Activated T-helper 1 cell treated with anti-CD3 and anti-CD28 coated beads, Interleukin-12 subunit alpha, Interleukin-12 subunit beta, Interleukin-2, Interleukin-4 antibody, amounts not matched to agents 30 ng/mL and 10 ng/mL and 1 ng/mL, durations not matched to agents 14 hours and 24 hours and 36 hours (primary cell): Measurements from ENCODE around the gene SMAD3. TPM values are rescaled to one million over a fixed set of nuclear protein-coding genes. Genes with fewer than 3 reads are reported as not detected.

Source experiments
- DNase-seq: peaks from one replicate; pipeline ENCODE4 v3.0.0; 2021; ENCODE audit warnings: low spot score
- H3K27ac Mint-ChIP-seq: one replicate; pipeline ENCODE4 v1.8.0; 2021; ENCODE audit warnings: mild to moderate bottlenecking, mixed read lengths
- H3K27me3 Mint-ChIP-seq: one replicate; pipeline ENCODE4 v1.8.0; 2022; ENCODE audit warnings: mild to moderate bottlenecking, moderate library complexity, mixed read lengths; ENCODE audit not compliant: insufficient read depth
- H3K36me3 Mint-ChIP-seq: one replicate; pipeline ENCODE4 v1.8.0; 2021; ENCODE audit warnings: low read depth, mixed read lengths
- H3K4me1 Mint-ChIP-seq: one replicate; pipeline ENCODE4 v1.8.0; 2021; ENCODE audit warnings: low read depth, mixed read lengths
- H3K4me3 Mint-ChIP-seq: one replicate; pipeline ENCODE4 v1.8.0; 2021; ENCODE audit warnings: mild to moderate bottlenecking, moderate library complexity, mixed read lengths
- H3K9me3 Mint-ChIP-seq: one replicate; pipeline ENCODE4 v1.8.0; 2021; ENCODE audit warnings: mixed read lengths
- intact Hi-C: fragments of 100-400 bp; cut with micrococcal nuclease; formaldehyde crosslinking; loops from one replicate; pipeline ENCODE4 v1.15.1; 2024
- total RNA-seq: library from RNA; stranded (reverse); gene quantifications from 2 replicates; pipeline ENCODE4 v1.2.3, GENCODE V29; 2022

The SMAD3 gene
- total RNA-seq, 1 donor from 2014 or later, result 80.4 TPM

GRCh38 chr15:67109141-67110034, 44.0 kb downstream of the SMAD3 start:
- intact Hi-C loops, result no loop called here
- H3K9me3 Mint-ChIP-seq, result peaks cover 16% of the 10 kb centered on the region
- peak overlapping the region; percentile 82 for H3K27ac Mint-ChIP-seq
- no peaks in the 10 kb centered on the region for H3K27me3 Mint-ChIP-seq
- DNase-seq, result no peak
- no peak overlapping the region for H3K4me3 Mint-ChIP-seq
- peaks cover 91% of the 10 kb centered on the region for H3K4me1 Mint-ChIP-seq
- peaks cover 62% of the 10 kb centered on the region for H3K36me3 Mint-ChIP-seq

DNA sequence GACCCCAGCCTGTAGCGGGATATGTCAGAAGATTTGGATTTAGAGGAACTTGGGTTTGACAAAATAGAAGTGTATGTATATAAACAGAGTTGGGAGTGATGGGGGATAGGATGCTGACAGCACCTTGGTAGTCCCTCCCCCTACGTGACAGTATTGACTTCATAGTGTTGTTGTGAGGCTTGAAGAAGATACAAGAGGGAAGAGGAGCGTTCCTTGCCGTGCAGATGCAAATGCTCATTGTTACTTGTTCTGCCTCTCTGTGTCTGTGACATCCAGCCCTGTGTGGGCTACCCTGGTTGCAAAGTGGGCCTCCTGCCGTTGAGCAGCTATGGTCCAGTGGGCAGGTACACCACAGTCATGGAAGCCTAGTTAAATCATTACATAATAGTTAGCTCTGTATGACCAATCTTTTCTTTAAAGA, 45.0 kb downstream of the SMAD3 start:
- Mint-ChIP-seq H3K4me1 (peaks cover 93% of the 10 kb centered on the region), H3K36me3 (peaks cover 60% of the 10 kb centered on the region), H3K4me3 (peak overlapping the region; percentile 40), H3K9me3 (peaks cover 16% of the 10 kb centered on the region), H3K27ac (peak overlapping the region; percentile 84), H3K27me3 (no peaks in the 10 kb centered on the region)
- no peak for DNase-seq
- intact Hi-C loops, result no loop called here

- Mint-ChIP-seq H3K4me1 (peaks cover 93% of the 10 kb centered on the region), H3K9me3 (peaks cover 16% of the 10 kb centered on the region), H3K36me3 (peaks cover 58% of the 10 kb centered on the region), H3K27me3 (no peaks in the 10 kb centered on the region), H3K27ac (peak overlapping the region; percentile 31), H3K4me3 (peak overlapping the region; percentile 55)
- intact Hi-C loops, result no loop called here
- DNase-seq, result no peak
Measured at GRCh38 chr15:67110958-67111864, 45.8 kb downstream of the SMAD3 start.

DNA sequence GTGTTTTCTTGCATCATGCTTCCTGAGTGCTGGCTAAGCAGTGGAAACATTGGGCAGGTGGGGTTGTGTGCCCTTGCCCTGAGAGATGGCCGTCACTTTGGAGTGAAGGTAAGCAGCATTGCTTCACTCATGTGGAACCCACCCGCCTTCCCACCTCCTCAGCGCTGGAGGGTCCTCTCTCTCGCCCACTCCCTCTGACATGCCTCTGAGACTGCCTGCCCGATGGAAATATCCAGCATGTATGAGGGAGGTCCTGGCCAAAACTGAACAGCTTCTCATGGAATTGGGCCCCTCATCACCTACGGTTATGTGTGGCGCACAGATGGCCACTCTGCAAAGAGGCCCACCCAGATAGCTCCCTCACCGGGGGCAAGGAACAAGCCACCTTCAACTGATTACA, 48.6 kb downstream of the SMAD3 start:
- intact Hi-C loops, result no loop called here
- peak overlapping the region; percentile 97 for H3K27ac Mint-ChIP-seq
- H3K4me1 Mint-ChIP-seq, result peaks cover 94% of the 10 kb centered on the region
- peaks cover 63% of the 10 kb centered on the region for H3K36me3 Mint-ChIP-seq
- H3K27me3 Mint-ChIP-seq, result no peaks in the 10 kb centered on the region
- peak overlapping the region; percentile 19 for H3K4me3 Mint-ChIP-seq
- peaks cover 19% of the 10 kb centered on the region for H3K9me3 Mint-ChIP-seq
- DNase-seq, result no peak

DNA sequence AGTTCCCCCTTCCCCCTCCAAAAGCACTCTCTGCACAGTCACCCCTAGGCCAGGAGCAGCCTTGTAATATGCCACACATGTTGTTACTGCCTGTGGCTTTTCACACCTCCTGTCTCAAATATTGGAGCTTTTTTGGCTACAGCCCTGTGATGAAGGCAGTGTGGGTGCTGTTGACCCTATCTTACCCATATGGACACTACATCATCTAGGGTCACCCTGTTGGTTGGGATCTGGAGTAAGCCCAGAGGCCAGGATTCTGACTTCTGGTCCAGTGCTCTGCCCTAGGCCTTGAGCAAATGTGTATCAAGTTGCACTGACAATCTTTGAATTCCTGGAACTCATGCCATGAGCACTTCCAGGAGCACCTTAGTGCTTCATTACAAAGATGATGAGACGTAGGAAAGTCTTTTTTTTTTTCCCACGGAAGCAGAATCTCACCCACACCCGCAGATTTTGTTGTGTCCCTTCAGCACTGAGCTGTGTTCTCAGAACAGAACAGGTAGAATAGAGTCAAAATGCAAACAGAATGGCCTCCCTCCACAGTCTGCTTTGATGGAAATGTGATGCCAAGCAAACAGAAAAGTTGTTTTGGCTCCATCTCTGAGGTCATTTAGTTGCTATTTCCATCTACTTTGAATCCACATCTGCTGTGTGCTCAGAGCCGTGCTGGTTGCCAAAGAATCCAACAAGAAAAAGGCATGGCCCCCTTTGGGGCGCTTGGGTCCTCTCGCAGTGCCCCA, 49.6 kb downstream of the SMAD3 start:
- H3K4me1 Mint-ChIP-seq, result peaks cover 95% of the 10 kb centered on the region
- peak overlapping the region; percentile 38 for H3K4me3 Mint-ChIP-seq
- intact Hi-C loops, result loop anchor here (1.0 kb wide), 3 partner anchors 13 to 33 kb away; no protein-coding TSS in a partner anchor
- peaks cover 20% of the 10 kb centered on the region for H3K9me3 Mint-ChIP-seq
- H3K36me3 Mint-ChIP-seq, result peaks cover 68% of the 10 kb centered on the region
- no peaks in the 10 kb centered on the region for H3K27me3 Mint-ChIP-seq
- peak overlapping the region; percentile 97 for H3K27ac Mint-ChIP-seq
- DNase-seq, result no peak

DNA sequence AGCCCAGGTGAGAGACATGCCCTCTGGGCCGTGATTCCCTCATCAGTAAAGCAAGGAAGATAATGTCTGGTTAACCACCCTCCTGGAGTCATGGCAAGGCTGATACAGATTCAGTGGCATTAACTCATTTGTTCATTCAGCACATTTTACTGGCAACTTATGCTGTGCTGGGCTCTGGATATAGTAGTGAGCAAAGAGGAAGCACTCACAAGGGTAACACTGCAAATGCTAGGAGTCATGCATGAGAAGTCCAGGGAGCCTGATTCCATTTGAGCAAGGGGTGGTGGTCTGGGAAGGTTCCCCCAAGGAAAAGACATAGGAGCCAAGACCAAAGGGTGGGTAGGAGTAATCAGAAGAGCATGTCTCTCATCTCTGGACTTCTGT, 50.2 kb downstream of the SMAD3 start:
- peaks cover 15% of the 10 kb centered on the region for H3K9me3 Mint-ChIP-seq
- H3K4me3 Mint-ChIP-seq, result peak overlapping the region; percentile 38
- H3K27ac Mint-ChIP-seq, result peak overlapping the region; percentile 97
- no peak for DNase-seq
- intact Hi-C loops, result loop anchor here (1.0 kb wide), 3 partner anchors 13 to 33 kb away; no protein-coding TSS in a partner anchor
- peaks cover 65% of the 10 kb centered on the region for H3K36me3 Mint-ChIP-seq
- no peaks in the 10 kb centered on the region for H3K27me3 Mint-ChIP-seq
- H3K4me1 Mint-ChIP-seq, result peaks cover 95% of the 10 kb centered on the region

- Mint-ChIP-seq H3K4me1 (peaks cover 95% of the 10 kb centered on the region), H3K27ac (peak overlapping the region; percentile 97), H3K4me3 (peak overlapping the region; percentile 50), H3K9me3 (peaks cover 5% of the 10 kb centered on the region), H3K36me3 (peaks cover 59% of the 10 kb centered on the region), H3K27me3 (no peaks in the 10 kb centered on the region)
- intact Hi-C loops, result no loop called here
- no peak for DNase-seq
Measured at GRCh38 chr15:67116742-67117141, 51.3 kb downstream of the SMAD3 start.

GRCh38 chr15:67117370-67117769, 52.0 kb downstream of the SMAD3 start:
- H3K4me3 Mint-ChIP-seq, result peak overlapping the region; percentile 50
- intact Hi-C loops, result no loop called here
- no peak for DNase-seq
- peak overlapping the region; percentile 97 for H3K27ac Mint-ChIP-seq
- no peaks in the 10 kb centered on the region for H3K27me3 Mint-ChIP-seq
- peaks cover 99% of the 10 kb centered on the region for H3K4me1 Mint-ChIP-seq
- peaks cover 4% of the 10 kb centered on the region for H3K9me3 Mint-ChIP-seq
- H3K36me3 Mint-ChIP-seq, result peaks cover 57% of the 10 kb centered on the region

DNA sequence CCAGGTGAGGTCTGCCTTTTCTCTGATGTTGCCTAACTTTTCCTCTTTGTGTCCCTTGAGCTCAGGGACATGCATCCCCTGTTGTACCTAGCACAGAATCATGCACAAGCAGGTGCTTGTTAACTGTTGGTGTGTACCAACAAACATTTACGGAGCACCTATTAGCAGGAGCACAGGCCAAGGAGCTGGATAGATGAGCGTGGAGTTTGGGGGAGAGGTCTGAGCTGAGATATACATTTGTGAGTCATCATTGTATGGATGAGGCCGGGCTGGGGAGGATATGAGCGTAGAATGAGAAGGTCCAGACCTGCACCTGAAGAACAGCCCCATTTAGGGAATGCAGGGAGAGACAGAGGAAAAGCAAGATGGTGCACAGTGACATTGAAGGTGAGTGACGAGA, 53.4 kb downstream of the SMAD3 start:
- DNase-seq, result no peak
- peaks cover 96% of the 10 kb centered on the region for H3K4me1 Mint-ChIP-seq
- peak overlapping the region; percentile 97 for H3K27ac Mint-ChIP-seq
- intact Hi-C loops, result no loop called here
- peaks cover 50% of the 10 kb centered on the region for H3K36me3 Mint-ChIP-seq
- H3K27me3 Mint-ChIP-seq, result no peaks in the 10 kb centered on the region
- H3K4me3 Mint-ChIP-seq, result peak overlapping the region; percentile 65
- peaks cover 4% of the 10 kb centered on the region for H3K9me3 Mint-ChIP-seq

DNA sequence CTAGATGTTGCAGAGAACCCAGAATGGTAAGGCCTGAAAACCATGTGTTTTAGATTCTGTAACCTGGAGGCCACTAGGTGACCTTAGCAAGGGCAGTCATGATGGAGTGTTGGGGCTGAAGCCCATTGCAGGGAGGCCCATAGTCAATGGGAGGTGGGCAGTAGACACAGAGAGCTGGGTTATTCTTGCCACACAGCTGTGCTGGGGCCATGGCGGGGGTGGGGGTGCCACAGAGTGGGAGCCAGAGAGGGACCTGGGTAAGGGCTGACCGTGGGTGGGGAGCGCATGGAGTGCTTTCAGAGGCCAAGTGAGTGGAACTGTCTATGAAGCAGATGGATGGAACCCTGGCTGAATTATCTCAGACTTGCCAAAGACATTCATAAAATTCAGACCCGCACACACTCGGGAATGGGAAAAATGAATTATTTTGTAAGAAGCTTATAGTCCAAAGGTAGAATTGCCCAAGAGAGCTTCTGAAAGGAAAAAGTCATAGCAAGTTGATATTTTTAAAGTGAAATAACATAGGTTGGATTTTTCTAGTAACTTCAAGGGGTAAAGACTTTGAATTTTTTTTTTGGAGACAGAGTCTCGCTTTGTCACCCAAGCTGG, 53.9 kb downstream of the SMAD3 start:
- H3K27ac Mint-ChIP-seq, result peak overlapping the region; percentile 97
- peak overlapping the region; percentile 65 for H3K4me3 Mint-ChIP-seq
- H3K9me3 Mint-ChIP-seq, result peaks cover 4% of the 10 kb centered on the region
- H3K4me1 Mint-ChIP-seq, result peaks cover 96% of the 10 kb centered on the region
- intact Hi-C loops, result no loop called here
- peaks cover 50% of the 10 kb centered on the region for H3K36me3 Mint-ChIP-seq
- no peaks in the 10 kb centered on the region for H3K27me3 Mint-ChIP-seq
- DNase-seq, result no peak

- Mint-ChIP-seq H3K36me3 (peaks cover 47% of the 10 kb centered on the region), H3K9me3 (peaks cover 4% of the 10 kb centered on the region), H3K4me1 (peaks cover 95% of the 10 kb centered on the region), H3K4me3 (peak overlapping the region; percentile 84), H3K27ac (peak overlapping the region; percentile 97), H3K27me3 (no peaks in the 10 kb centered on the region)
- DNase-seq, result no peak
- intact Hi-C loops, result no loop called here
Measured at GRCh38 chr15:67120009-67120838, 54.8 kb downstream of the SMAD3 start.
